Hepatocyte (in vitro differentiated cells): Measurements from ENCODE around the gene SHROOM3.

Source experiments
- CTCF ChIP-seq: fragments of 200-600 bp; sonication (generic); IDR thresholded peaks from 2 replicates; pipeline ENCODE4 v1.5.1; 2016; ENCODE audit warnings: antibody characterized with exemption, mild to moderate bottlenecking; ENCODE audit not compliant: poor library complexity
- EZH2 ChIP-seq: fragments of 200-600 bp; sonication (generic); IDR thresholded peaks from 2 replicates; pipeline ENCODE4 v1.6.1; 2016; ENCODE audit warnings: antibody characterized with exemption, mild to moderate bottlenecking, borderline replicate concordance
- EZH2phosphoT487 ChIP-seq: fragments of 200-600 bp; sonication (generic); IDR thresholded peaks from one replicate; pipeline ENCODE4 v1.6.1; 2018; ENCODE audit warnings: antibody characterized with exemption, mild to moderate bottlenecking, low read depth, moderate library complexity; ENCODE audit not compliant: unreplicated experiment, severe bottlenecking

- TF ChIP-seq EZH2 (no peak), CTCF (no peak), EZH2phosphoT487 (no peak)
Measured at GRCh38 chr4:76787898-76788297, 352.9 kb downstream of the SHROOM3 start.
